NCI-H774 (cell line): ENCODE measurements around the gene ADAMTS4.

Experiments used
- DNase-seq: peaks from one replicate; lab custom pipeline; 2025; lab: John Stamatoyannopoulos, UW

The ADAMTS4 gene

DNA sequence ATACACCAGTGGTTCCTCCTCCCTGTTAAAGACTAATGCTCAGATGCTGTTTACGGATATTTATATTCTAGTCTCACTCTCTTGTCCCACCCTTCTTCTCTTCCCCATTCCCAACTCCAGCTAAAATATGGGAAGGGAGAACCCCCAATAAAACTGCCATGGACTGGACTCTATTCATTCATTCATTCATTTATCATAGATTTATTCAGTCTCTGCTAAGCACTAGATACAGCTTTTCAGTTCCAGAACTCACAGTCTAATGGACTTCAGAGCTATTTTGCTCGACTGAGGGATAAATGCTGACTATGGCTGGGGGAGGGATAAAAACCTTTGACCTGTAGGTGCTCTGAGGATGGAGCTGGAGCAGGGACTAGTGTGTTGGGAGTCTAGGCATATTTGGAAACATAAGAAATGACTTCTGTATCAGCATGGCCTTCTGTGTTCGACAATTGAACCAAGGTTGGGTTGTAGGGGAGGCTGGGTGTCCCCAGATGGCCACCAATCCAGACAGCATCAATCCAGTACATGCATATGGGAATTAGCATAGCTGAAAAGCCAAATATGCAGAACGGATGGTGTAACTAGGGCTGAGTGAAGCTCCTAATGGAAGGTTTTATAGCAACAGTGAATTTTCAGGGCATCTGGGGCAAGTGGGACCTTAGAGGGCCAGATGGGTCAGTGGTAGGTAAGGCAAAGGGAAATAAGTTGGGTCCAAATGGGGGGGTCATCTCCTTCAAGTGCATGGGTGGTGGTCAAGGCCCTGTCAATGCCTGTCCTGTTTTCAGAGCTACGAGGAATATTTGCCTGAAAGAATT lies 20.4 kb upstream of the ADAMTS4 start:
- DNase-seq: no peak

DNA sequence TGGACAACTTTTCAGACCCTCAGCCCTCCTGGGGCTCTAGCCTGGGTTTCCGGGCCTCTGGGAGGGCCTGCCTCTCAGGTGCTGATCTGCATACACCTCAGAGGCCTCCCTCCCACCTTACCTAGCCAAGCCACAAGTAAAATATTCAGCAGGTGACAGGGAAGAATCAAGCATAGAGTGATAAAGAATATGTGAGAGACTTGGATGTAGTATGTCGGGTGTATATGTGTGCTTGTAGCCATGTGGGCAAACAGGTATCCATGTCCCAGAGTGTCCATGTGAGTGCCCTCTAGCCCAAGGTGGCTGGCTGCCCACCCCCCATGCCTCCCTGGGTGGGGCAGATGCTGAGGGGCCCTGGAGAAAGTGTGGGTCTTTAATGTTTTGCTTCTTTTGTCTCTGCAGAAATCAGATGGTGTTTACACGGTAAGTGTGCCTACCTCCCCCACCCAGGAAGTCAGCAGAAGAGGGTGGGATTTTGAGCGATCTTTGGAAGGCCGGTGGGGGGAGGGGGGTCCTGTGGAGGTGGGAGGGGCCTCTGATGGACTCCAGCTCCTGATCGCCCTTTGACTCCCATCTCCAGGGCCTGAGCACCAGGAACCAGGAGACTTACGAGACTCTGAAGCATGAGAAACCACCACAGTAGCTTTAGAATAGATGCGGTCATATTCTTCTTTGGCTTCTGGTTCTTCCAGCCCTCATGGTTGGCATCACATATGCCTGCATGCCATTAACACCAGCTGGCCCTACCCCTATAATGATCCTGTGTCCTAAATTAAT lies 19.6 kb upstream of the ADAMTS4 start:
- DNase-seq: no peak

DNA sequence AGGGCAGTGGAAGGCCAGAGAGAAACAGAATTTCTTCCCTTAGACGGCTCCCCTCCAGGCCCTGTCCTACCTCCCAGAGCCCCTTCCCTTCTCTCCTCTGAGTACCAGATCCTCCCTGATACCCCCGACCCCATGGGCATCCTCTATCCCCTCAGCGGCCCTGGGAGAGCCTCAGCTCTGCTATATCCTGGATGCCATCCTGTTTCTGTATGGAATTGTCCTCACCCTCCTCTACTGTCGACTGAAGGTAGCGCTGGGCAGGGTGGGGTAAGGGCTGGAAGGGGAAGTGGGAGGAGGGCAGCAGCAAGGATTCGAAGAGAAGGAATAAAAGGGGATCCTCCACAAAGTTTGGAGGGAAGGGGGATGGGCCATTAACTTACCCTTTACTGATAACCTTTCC lies 19.0 kb upstream of the ADAMTS4 start:
- DNase-seq: no peak

DNA sequence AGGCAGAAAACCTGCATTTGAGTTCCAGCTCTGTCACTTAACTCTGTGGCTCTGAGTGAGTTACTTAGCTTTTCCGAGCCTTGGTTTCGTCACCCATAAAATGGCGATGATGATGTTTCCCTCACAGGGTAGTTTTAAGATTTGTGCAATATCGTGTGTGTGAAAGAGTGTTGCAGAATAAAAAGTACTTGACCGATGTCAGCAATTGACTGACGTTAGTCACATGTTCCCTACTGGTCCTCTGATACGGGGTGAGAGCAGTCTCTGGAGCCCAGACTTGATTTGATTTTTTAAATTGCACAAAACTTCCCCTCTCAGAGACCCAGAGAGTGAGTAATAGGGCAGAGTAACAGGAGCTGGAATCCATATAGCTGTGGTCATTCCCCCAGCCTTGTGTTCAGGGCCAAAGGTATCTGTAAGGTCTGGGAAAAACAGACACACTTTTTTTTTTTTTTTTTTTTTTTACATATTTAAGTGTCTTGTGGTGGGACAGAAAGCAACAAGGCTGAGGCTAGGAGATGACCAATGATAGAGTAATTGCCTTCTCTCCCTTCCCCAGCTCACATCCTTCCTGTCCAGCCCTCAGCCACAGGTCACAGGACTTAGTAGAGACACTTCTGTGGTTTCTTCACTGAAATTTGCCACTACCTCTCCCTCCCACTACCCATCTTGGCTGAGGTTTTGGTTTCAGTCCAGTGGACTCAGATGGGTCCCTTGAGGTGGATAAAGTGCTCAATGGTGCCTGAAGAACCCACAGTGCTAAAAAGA lies 18.3 kb upstream of the ADAMTS4 start:
- DNase-seq: no peak

DNA sequence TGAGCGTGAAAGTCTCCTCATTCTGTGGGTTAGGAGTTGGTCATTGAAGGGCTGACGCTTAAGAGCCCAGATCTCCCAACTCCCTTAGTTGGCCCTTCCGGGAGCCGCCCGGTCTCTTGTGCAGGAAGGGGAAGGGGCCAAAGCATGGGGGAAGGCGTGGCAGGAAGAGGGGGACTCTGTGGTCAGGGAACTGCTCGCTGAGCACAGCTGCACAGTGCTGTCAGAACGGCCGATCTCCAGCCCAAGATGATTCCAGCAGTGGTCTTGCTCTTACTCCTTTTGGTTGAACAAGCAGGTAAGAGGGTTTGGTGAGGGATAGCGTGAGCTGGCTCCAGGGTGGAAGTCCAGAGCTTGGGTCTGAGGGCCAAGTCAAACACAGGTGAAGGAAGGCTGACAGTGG lies 16.2 kb upstream of the ADAMTS4 start, which contains the start of gene FCER1G:
FCER1G (plus strand) TSS at position 220 of the 400 bp plus-strand sequence; CDS start at position 247, 27 bp downstream.
- no peak for DNase-seq

DNA sequence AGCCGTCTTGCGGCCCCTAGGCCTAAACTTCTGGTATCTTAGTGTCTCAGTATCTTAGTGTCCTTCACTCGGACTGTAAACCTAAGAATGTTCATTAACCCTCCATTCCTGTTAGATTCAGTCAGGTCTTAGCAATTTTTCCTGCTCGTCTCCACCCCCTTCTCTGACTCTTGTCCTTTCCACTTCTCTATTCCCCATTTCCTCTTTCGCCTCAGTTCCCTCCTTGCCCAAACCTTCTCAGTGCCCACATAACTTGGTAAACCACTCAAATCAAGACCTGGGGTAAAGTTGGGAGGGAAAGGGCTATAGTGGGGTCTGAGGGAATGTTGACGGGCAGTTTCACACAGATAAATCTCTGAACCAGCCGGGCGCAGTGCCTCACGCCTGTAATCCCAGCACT lies 15.5 kb upstream of the ADAMTS4 start:
- no peak for DNase-seq

DNA sequence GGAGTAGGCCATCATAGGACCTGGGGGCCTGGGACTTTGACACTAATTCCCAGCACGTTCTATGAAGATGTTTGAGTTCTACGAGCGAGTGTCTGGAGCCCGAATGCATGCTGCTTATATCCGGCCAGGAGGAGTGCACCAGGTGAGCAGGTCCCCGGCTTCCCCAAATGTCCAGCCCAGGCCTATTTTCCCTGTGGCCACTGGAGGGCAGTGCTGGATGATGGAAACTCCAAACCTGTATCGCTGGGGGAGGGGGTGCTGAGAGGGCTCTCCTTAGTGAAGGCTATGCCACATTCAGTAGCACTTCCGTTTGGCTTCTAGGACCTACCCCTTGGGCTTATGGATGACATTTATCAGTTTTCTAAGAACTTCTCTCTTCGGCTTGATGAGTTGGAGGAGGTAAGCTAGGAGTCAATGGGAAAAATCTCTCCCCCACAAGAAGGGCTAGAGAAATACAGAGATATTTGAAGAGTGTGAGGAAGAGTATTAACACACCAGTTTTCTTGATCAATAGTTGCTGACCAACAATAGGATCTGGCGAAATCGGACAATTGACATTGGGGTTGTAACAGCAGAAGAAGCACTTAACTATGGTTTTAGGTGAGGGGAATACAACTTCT lies 11.0 kb upstream of the ADAMTS4 start:
- peak; percentile 63 for DNase-seq

DNA sequence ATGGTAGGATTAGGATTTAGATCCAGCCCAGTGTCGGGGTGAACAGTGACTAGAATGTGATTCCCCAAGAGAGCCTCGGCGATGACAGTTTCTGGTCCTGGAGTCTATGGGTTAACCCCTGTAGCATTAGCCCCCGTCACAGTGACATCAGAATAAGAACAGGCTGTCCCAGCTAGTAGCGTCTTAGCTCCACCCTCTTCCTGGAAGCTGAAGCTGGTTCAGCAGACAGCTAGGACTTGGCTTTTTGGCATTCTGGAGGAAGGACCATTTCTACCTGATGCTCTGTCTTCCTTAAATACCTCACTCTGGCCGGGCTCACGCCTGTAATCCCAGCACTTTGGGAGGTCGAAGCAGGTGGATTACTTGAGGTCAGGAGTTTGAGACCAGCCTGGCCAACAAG lies 8.3 kb upstream of the ADAMTS4 start:
- no peak for DNase-seq

DNA sequence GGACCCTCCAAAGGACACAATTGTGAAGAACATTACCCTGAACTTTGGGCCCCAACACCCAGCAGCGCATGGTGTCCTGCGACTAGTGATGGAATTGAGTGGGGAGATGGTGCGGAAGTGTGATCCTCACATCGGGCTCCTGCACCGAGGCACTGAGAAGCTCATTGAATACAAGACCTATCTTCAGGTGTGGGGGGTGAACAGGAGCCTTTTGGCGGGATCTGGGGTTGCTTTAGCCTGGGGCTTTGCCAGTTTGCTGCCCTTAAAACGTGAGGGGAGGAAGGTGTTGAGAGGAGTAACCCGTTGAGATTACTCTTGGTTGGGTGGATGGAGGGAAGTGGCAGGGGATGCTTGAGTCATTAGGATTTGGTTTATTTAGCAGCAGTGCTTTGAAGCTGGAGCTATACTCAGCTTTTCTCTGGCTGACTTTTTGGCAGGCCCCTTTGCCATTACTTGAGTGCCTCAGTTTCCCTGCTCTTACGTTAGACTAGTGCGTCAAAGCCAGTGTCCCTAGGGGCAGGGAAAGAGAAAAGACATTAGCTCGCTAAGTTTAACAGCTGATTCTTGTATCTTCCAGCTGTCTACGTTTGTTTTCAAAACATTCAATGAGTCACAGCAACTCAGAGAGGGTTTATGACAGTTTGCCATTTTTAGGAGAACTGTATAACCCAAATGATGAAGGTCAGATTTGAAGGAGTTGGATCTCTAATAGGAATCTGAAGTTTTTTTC lies 7.7 kb upstream of the ADAMTS4 start:
- no peak for DNase-seq

DNA sequence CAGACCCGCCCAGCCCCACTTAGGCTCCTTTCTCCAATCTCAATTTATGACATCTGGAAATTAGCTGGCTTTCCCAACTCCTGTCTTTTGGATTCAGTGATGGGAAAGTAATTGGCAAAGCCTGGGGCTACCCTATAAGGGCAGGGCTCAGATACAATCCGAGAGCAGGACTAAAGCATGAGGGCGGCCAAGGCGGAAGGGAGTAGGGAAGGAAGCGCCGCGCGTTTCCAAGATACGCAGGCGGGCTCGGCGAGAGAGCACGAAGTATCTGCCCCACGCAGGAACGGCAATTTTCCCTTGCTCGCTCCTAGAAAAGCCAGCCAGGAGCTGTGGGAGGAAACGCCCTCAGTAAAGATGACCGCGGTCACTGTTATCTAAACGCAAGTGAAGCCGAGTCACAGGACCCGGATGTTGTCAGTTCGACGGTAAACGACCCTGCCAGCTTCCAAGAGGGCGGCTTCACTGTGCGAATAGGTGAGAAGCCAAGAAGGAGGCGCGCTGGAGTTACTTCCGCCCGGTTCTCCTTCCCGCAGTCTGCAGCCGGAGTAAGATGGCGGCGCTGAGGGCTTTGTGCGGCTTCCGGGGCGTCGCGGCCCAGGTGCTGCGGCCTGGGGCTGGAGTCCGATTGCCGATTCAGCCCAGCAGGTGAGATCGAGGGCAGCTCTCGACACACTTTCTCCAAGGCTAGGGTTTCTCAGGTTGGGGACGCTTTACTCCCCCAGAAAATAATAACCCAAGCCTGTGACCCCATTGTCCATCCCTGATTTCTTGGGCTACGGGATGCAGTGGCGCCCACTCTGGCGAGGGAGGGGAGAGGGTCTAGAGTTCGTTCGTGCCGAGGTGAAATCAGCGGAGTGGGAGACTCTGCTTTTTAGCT lies 3.2 kb upstream of the ADAMTS4 start, which contains the start of gene NDUFS2:
NDUFS2 (plus strand) TSS at position 532 of the 877 bp plus-strand sequence; CDS start at position 551, 19 bp downstream.
- peak; percentile 98 for DNase-seq

DNA sequence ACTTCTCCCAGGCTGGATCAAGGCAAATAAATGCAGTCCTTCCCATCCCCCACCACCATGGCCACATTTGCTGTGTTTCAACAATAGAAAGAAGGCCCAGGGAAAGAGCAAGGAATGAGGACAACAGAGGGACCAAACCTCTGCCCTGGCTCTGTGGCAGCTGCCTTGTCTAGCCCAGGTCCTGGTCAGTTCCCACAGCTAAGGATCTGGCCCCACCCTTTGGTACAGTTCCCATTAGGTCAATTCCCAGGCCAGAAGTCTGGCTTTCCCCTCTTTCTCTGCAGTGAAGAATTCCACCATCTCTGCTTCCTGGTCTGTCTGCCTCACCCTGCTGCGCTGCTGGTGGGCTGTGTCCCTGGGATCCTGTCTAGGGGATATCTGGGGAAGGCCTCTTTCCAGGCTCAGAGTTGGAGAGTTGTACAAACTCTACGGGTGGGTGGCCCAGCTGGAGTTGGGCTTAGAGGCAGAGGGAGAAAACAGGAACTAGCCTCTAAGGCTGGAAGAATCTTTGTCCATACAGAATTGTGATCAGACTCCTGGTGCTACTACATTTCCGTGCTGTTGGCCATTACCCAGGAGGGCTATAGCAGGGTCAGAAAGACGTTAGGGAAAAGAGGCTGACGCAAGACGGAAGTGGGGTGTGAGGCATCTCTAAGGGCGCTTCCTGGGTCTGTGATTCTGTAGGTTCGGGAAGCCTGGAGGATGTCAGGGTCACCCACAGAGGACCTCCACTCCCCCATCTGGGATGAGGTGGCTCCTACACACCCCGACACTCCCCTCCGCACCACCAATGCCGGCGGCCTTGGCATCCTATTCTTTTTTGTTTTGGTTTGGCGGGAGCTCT lies 2.4 kb upstream of the ADAMTS4 start:
- DNase-seq: no peak

DNA sequence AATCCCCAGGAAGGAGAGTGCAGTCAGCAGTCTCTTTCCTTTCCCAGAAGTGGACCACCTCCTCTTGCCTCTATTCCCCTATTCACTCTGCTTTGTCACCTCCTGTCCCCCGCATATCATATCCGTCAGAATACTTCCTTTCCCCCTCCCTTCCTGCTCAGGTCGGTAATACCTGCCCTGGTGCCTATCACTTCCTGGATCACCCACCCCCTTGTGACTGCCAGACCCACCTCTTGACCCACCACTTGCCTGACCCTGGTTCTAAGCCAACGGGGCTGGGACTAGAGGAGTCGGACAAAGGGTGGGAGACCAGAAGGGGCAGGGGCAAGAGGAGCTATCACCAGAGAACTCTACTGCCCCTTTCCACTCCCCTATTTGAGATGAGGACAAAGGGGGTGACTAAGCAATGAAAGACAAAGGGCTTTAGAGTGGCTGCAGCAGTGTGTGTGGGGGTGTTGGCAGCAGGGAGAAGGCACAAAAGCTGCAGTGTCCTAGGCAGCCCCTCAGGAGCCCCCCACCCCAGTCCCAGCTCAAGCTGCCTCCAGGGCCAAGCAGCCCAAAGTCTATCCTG lies 1.7 kb upstream of the ADAMTS4 start:
- no peak for DNase-seq

DNA sequence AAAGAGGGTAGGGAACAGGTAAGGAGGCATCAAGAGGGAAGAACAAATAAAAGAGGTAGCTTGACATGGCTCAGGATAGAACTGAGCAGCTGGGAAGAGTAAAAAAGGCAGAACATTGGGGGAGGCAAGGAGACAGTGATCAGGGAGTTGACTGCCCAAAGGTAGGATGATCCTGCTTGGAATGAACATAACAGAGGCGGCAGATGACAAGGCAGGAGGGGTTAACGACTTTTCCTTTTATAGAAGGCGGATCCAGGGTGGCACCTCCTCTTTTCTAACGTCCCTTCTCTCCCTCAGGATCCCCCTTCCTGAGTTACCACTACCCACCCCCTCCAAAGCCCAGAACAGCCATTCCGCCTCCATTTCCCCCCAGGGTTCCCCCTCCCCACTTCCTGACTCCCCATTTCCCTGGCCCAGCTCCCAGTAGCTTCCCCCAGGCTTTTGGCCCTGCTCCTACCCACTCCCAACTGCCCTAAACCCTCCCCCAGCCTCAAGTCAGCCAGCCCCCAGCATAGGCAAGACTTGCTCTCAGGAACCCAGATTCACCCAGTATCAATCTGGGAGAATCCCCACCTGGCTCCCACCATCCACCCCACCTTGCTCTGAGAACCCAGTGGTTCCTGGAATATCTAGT lies 769 bp upstream of the ADAMTS4 start:
- no peak for DNase-seq

DNA sequence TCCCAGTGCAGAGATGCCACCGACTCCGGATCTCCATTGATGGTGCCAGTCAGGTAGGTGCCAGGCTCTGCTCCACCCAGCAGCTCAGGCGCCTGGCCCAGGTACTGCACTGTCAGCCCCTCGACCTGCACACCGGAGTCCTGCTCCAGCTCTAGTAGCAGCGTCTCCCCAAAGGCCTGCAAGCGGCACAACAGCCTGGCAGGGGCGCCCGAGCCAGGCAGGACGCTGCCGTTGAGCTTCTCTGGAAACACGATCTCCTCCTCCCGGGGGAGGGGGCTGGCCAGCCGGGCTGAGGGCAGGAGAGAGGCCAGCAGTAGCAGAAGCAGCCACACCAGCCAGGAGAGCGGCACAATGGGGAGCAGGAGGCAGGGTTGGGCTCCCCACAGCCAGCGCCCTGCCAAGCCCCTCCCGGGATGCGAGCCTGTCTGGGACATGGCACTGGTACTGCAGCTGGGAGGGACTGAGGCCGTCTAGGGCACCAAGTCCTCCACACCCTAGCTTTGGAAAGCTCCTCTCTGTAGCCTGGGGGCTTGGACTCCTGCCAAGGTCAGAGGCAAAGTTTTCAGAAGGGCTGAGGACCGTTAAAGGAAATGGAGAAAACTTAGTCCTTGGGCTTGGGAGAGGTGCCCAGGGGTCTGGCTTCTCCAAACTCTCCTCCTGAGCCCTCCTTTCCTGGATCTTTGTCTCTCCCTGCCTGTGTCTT lies 509 bp downstream of the ADAMTS4 start:
- no peak for DNase-seq

DNA sequence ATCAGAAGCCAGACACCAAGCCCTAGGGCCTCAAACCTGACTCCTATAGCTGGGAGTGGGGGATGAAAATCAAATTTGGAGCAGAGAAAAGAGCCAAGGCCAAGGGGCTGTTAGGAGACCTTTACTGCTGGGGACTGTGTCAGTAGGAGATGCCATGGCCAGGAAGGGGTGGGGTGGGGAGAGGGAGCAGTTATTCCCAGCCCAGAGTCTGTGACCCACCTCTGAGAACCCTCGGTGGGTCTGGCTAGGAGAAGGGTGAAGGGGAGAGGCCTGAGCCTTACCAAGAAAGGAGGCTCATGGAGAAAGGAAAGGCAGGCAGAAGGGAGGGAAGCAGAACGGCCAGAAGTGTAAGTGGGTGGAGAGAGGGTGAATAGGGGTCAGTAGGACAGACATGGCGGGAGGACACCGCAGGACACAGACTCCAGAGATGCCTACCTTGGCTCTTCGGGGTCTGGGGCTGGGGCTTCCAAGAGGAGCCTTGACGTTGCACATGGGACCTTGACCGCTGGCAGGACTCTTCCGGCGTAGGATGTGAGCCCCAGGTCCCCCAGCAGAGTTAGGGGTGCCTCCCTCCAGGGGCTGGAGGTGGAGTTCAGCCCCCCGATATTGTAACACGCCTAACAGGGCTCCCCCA lies 1.2 kb downstream of the ADAMTS4 start:
- DNase-seq: no peak

DNA sequence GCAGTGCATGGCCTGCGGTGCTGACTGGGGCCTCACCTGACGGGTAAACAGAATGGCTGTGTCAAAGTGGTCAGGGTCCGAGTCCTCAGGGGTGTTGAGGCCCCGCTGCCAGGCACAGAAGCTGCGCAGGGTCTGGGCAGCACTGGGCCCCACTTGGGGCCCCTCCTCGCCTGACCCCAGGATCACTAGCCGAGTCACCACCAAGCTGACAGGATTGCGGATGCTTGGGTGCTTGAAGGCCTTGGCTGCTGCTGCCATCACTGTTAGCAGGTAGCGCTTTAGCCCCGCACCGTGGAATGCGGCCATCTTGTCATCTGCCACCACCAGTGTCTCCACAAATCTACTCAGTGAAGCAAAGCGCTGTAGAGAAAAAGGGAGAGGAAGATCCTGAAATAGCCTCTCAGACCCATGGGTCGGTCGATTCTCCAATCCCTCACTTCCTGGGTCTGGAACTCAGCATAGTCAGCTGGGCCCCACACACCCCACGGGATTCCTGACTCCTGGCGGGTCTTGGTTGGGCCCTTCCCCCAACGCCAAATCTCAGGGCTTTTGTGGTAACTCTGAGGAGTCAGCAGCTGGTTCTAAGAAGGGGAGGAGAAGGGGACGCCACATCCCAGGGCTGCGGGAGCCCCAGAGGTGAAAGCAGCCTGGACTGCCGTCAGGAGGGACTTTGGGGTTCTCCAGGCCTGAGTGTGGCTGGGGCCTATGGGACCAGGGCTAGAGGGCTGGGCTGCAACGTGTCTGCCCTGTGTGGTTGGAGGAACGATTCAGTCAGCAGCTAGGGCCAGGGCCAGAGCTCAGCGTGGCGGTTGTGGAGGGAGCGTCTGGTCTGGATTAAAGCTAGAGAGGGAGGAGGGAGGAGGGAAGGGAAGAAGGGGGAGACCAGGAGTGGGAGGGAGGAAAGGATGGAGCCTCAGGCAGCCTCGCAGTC lies 2.1 kb downstream of the ADAMTS4 start:
- DNase-seq: no peak
